RWPE1 (cell line): ENCODE results near the gene RGS16.

Experiments
- CTCF ChIA-PET: fragments of 350-600 bp; sonication (Branson Sonifier 250); formaldehyde crosslinking; extraction: SDS; loops from one replicate; lab custom pipeline; 2021; lab: Yijun Ruan, JAX
- POLR2A ChIA-PET: fragments of 400-600 bp; formaldehyde crosslinking; extraction: SDS; loops from one replicate; lab custom pipeline; 2020; ENCODE audit warnings: antibody characterized with exemption; ENCODE audit not compliant: low non-redundant PET; lab: Yijun Ruan, JAX
- DNase-seq: peaks from one replicate; pipeline ENCODE4 v3.0.0; 2012; ENCODE audit warnings: low spot score
- H3K27ac ChIP-seq: fragments of 450-650 bp; 2 replicates; pipeline ENCODE4 v1.5.1; 2017
- TF ChIP-seq, protein P1 (sequence below): fragments of 450-650 bp; conservative IDR thresholded peaks from 2 replicates; pipeline ENCODE4 v1.5.1; 2017; ENCODE audit warnings: low read depth, mild to moderate bottlenecking

The RGS16 gene

DNA sequence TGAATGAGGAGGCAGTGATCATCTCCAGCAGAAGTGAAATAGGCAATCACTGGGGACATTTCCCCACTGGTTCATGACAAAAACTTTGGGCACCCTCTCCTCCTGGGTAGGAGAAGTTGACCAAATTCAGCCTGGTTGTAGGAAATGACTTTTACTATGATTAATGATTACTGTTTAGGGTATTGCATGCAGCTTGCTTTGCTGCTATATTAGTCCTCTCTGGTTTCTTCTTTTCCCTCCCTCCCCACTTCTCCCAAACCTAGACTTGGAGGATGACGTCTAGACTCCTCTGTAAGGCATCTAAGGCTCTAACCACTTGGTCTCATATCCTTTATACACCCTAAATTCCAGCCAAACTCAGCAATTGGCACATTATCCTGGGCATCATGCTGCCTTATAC, 3.4 kb upstream of the RGS16 start:
- no peak overlapping the region for H3K27ac ChIP-seq
- DNase-seq, result no peak
- TF ChIP-seq, protein P1, sequence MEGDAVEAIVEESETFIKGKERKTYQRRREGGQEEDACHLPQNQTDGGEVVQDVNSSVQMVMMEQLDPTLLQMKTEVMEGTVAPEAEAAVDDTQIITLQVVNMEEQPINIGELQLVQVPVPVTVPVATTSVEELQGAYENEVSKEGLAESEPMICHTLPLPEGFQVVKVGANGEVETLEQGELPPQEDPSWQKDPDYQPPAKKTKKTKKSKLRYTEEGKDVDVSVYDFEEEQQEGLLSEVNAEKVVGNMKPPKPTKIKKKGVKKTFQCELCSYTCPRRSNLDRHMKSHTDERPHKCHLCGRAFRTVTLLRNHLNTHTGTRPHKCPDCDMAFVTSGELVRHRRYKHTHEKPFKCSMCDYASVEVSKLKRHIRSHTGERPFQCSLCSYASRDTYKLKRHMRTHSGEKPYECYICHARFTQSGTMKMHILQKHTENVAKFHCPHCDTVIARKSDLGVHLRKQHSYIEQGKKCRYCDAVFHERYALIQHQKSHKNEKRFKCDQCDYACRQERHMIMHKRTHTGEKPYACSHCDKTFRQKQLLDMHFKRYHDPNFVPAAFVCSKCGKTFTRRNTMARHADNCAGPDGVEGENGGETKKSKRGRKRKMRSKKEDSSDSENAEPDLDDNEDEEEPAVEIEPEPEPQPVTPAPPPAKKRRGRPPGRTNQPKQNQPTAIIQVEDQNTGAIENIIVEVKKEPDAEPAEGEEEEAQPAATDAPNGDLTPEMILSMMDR, result no peak
- ChIA-PET POLR2A (no interaction called here), CTCF (interaction anchor here (0.6 to 1.4 kb wide), 2 partner anchors 175 to 1599 kb away, joined by 3 read pairs; no protein-coding TSS in a partner anchor)

DNA sequence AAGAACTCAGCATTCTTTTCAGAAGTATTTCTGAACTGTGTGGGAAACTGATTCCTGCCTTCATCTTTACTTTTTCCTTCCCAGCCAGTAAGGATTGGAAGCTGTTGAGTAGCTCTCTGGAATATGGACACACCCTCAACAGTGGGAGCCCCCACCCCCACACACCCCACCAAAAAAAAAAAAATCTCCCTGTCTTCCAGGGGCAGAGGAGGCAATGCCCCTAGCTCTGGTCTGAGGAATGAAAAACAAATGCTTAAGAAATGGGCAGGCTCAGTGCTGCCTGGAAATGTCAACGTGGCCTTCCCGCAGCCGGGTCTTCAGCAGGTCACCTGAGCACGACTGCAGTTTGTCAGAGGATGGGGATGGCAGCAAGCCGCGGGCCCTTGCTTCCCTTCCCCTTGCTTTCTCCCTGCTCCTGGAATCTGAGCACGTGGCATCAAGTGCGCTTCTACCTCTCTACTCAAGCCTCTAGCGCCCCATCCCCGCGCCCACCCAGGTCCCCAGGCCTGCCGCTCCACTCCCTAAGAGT, 479 bp downstream of the RGS16 start:
- TF ChIP-seq, protein P1, result no peak
- H3K27ac ChIP-seq, result no peak overlapping the region
- POLR2A ChIA-PET, result no interaction called here
- CTCF ChIA-PET, result interaction anchor here (0.6 to 3.3 kb wide), 4 partner anchors 15 to 181 kb away, joined by 3 to 18 read pairs (median 4); no protein-coding TSS in a partner anchor
- DNase-seq, result no peak

DNA sequence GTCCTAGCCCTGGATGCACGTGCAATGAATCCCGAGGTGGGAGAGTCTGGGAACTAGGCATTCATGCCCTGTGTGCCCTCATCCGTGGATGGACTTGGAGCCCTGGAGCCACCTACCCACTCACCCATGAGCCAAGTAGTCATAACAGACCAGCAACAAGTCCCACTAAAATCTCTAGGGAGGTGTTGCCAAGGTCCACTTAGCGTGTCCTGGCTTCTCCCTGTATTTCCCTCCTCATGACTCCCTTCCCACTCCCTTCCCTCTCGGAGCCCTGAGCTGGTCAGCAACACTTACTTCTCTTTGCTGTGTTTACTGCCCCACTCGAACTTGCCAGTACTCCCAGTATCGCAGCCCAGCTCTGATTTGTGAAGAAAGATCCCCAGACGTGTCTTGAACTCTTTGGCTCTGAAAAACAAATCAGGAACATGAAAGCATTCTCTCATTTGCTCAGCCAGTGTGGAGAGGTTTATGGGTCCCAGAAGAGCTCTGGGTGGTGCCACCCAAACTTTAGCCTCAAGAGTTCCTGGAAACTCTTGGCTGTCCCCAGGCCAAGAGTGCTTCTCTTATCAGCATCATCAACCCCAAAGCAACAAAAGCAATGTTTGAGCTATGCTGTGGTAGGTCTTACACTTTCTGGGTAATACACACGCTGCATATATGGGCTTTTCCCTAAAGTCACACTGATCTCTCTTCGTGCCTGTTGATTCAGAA, 1.1 kb downstream of the RGS16 start:
- no peak overlapping the region for H3K27ac ChIP-seq
- ChIA-PET CTCF (interaction anchor here (0.6 to 3.3 kb wide), 4 partner anchors 15 to 1782 kb away, joined by 3 to 18 read pairs (median 4); no protein-coding TSS in a partner anchor), POLR2A (no interaction called here)
- TF ChIP-seq, protein P1, result no peak
- no peak for DNase-seq

DNA sequence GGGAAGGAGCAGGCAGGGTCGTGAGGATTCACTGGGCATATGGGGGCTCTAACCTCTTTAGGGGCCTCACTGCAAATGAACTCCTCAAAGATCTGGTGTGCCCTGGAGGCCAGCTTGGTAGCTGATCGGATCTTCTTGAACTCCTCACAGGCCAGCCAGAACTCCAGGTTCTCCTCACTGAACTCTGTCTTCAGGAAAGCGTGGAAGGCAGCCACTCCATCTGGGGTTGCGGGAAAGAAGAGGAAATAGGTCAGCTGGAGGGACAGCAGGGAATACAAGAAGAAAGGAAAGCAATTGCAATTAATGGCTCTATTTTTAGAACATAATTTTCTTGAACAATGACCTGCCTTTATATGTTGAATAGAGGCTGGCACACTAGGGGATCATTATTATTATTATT, 2.3 kb downstream of the RGS16 start:
- no peak overlapping the region for H3K27ac ChIP-seq
- POLR2A ChIA-PET, result no interaction called here
- CTCF ChIA-PET, result interaction anchor here (0.6 to 5.0 kb wide), 4 partner anchors 13 to 181 kb away, joined by 3 to 106 read pairs (median 4); partner anchors contain the start of gene RNASEL
- DNase-seq, result no peak
- TF ChIP-seq, protein P1, result no peak

DNA sequence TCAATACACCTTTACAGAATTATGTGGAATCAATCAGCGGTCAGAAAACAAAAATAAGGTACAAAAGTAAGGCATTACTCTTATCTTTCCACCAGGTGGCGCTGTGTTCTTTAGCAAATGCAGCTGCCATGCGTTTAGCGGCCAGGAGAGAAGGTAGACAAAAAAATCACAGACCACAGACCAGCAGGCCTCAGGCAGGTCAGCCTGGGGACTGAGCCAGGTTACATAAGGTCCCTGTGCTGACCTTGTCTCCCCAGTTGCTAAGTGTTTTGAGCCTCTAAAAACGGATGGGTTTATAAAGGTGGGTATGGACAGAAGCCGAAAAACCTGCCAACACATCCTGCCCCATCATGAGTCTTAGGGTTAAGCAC, 2.8 kb downstream of the RGS16 start:
- peak; percentile 64 for DNase-seq
- H3K27ac ChIP-seq, result no peak overlapping the region
- TF ChIP-seq, protein P1, result peak; percentile 82
- CTCF ChIA-PET, result interaction anchor here (0.6 to 5.0 kb wide), 6 partner anchors 12 to 182 kb away, joined by 3 to 106 read pairs (median 3); partner anchors contain the start of gene RNASEL
- POLR2A ChIA-PET, result no interaction called here

DNA sequence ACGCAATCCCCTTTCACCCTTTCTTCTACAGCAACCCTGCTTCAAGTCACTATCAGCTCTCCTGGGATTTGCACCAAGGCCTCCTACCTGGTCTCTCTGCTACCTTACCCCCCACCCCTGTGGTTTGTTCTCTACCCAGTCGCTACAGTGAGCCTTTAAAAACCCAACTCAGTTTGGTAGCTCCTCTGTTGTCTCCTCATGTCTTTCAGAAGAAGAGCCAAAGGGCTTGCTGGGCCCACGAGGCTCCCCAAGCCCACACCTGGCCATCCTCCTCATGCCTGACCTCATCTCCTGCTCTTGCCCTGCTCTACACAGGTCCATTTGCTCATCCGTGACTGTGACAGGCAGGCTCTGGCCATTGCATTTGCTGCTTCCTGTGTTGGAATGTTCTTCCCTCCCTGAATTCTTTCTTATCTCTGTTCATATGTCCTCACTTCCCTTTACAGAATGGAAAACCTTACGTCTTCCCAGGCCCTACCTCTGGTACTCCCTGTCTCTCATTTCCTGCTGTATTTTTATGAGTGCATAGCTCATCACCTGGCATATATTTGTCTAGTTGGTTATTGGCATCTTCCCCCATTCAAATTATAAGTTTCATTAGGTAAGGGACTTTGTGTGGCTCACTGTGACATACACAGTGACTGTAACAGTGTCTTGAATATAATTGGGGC, 3.3 kb downstream of the RGS16 start:
- H3K27ac ChIP-seq, result no peak overlapping the region
- ChIA-PET CTCF (interaction anchor here (0.6 to 5.0 kb wide), 7 partner anchors 12 to 1225 kb away, joined by 3 to 106 read pairs (median 3); partner anchors contain the start of gene RNASEL), POLR2A (no interaction called here)
- no peak for DNase-seq
- TF ChIP-seq, protein P1, result no peak
